Erythroblast (primary cell): ENCODE measurements around the gene ZIC1.

Source experiments
- DNase-seq, 2 experiments: peaks; one replicate each; lab custom pipeline; 2025; lab: John Stamatoyannopoulos, UW
- GATA1 ChIP-seq: IDR thresholded peaks from 2 replicates; pipeline ENCODE4 v1.6.1; 2011; ENCODE audit warnings: low read depth, mild to moderate bottlenecking, control low read depth, low read length, moderate library complexity
- POLR2A ChIP-seq: IDR thresholded peaks from 2 replicates; pipeline ENCODE4 v1.6.1; 2011; ENCODE audit warnings: mild to moderate bottlenecking, low read length

The ZIC1 gene

DNA sequence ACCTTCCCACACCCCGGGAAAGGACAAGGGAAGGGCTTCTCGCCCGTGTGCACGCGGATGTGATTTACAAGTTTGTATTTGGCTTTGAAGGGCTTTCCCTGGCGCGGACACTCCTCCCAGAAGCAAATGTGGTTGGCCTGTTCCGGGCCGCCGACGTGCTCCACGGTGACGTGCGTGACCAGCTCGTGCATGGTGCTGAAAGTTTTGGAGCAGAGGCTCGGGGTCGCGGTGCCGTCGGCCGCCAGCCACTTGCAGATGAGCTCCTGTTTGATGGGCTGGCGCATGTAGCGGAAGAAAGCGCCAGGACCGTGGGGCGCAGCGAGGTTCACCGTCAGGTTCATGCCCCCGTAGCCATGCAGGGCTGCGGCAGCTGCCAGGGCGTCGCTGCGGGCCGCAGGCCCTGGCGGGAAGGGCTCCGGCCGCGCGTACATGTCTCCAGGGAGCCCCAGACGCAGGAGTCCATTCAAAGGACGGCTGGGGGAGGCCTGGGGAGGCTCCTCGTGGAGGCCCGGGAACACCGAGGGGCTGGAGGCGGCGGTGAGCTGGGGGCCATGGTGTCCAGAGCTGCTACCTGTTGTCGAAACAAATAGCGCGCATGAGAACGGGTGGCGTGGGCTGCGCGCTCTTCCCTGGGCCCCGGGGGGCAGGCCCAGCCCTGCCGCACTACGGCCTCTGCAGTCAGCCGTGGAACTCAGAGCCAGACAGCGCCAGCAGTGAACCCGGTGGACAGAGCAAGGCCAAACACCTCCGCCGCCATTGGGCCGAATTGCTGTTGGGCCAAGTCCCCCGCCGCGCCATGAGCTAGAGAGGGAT lies 13.1 kb upstream of the ZIC1 start:
- DNase-seq, result no peak
- no peak for TF ChIP-seq GATA1
- TF ChIP-seq POLR2A, result no peak

DNA sequence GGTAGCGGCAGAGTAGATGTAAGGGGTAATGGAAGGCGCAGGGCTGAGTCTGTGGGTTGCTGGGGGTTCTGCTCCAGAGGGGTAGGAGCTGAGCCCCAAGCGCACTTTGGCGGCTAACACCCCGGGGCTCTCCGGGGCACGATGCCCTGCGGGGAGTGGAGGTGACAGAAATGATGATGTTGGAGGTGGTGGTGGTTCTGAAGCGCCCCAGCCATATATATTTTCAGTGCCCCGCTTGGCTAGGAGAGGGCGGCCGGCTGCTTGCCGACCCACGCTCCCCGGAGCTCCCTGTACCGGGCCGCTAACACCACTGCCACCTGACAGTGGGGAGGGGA lies 12.5 kb upstream of the ZIC1 start:
- TF ChIP-seq POLR2A (no peak), GATA1 (no peak)
- DNase-seq, result no peak

DNA sequence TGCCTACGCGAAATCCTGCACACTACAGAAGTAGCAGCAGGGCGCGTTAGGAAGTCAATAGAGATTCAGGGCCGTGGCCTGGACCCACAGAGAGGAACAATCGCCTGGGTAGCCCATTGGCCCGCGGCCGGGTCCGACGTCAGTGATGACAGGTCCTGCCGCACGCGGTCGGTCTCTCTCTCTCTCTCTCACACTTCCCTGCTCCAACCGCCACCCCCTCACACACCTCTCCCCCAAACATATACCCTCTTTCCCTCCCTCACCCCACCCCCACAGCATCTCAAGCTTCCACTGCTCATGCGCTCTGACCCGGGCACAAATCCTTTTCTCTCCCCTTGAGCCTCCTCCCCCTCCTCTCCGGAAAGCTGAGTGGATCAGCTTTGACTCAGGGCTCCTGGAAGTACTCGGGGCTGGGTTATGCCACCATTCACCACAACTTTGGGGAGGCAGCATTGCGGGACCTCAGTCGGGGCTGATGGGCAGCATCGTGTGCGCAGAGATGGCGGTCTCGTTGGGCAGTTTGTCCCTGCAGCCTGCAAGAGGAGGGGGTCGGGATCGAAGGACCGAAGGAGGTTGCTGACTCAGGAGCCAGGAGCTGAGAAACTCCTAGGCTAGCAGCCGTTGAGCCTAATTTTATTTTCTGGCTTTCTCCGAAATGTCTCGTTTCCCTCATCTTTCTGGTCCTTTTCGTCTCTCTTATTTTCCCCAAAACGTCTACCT lies 11.8 kb upstream of the ZIC1 start:
- no peak for DNase-seq
- TF ChIP-seq POLR2A (no peak), GATA1 (no peak)

DNA sequence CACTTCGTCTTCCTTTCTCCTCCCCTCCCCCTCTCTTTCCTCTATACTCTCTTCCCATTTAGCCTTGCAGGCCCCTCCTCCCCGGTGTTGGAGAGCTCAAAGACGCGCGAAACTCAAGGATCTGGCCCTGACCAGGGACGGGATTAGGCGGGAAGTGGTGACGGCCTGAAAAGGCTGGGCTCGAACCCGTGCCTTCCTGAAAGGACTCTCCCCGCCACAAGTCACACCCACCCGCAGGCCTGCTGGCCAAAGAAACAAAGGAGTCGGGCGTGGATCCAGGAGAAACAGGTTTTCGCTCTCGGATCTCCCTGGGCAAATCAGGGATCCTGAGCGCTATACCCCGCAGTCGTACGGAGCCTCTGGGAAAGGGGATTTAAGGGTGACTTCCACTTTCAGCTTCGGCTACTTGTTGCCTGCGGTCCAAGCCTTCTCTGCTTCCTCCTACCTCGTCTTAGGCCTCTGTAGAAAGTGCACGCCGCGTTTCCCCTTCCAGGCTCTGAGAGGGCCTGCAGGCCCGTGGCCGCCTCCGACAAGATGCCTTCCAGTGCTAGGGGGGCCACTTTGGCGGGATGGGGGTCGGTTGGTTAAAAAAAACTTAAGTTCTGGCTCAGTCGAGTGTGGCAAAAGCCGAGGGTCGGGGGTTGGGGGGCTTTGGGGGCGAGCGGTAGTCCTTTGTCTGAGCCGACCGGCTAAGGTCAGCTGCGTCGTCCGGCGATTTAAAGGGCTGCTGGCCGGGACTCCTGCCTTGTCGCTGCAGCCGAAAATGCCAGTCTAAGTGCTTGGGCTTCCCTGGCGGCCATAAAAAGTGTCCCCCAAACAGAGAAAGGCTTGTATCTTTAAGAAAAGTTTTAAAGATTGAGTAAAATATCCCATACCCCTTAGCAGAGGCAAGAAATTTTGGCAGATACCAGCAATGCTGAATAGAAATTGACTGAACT lies 11.0 kb upstream of the ZIC1 start:
- DNase-seq, result no peak

DNA sequence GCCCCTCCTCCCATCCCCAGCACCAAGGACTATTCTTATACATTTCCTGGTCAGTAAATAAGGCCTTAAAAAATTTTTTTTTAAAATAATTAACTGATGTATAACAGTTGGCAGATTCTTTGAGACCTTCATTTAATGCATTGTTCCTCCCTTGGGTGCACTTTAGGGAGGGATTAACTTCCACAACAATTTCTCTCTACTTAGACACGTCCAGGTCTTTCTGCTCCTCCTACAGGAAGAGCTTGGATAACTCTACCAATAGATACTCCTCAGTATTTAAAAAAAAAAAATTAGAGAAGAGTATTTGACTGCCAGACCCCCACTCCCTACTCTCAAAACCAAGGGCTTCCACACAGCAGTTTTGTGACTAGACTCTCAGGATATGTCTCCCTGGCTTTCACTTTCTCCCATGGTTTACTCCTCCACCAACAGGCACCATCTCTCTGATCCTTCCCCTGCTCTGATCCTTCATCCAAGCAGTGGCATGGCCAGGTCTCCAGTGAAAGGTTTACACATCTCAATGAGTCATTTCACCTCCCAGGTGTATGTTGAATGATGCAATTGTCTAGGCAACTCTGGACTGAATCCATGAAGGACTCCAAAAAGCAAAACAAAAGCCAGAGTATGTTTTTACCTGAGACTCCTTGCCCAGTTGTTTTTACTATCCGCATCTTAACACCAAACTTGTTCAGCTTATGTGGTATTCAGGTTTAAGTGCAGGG lies 10.2 kb upstream of the ZIC1 start:
- no peak for TF ChIP-seq GATA1
- DNase-seq, result no peak

More for the DNA sequence above, 11.0 kb upstream of the ZIC1 start:
- TF ChIP-seq POLR2A, result no peak
- no peak for TF ChIP-seq GATA1

DNA sequence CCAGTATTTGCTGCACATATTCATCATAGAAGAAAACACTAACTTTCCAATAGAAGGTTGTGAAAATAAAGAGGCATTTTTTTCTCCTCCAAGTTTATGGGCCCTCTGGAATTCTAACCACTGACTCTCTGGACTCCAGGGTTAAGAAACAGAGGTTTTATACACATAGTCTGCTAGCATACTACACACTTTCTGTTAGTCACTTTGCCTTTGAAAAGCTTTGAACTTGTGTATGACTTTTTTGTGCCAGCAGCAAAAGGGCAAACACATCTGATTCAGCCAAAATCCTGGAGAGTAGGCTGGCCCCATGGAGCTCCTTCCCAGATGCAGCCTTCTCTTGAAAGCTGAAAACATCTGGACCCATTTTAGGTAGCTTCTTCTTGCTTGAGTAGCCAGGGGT lies 9.1 kb upstream of the ZIC1 start:
- TF ChIP-seq GATA1, result no peak
- no peak for TF ChIP-seq POLR2A
- no peak for DNase-seq

DNA sequence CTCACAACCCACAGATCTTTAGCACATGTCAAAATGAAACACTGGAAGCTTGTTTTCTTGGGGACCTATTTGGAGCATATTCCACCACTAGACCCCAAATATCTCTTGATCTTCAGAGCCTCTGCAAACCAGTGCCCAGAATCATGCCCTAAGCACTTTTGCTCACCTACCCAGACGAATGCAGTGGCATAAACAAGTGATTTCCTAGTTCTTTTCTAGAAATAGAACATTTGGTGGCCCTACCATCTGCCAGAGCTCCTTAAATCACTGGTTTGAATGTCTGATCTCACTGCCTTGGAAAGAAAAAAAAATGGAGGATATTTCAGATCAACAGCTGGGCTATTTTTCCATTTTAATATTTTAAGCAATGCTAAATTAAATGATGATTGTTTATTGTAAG lies 8.2 kb upstream of the ZIC1 start:
- no peak for TF ChIP-seq POLR2A
- TF ChIP-seq GATA1, result no peak
- DNase-seq, result no peak

DNA sequence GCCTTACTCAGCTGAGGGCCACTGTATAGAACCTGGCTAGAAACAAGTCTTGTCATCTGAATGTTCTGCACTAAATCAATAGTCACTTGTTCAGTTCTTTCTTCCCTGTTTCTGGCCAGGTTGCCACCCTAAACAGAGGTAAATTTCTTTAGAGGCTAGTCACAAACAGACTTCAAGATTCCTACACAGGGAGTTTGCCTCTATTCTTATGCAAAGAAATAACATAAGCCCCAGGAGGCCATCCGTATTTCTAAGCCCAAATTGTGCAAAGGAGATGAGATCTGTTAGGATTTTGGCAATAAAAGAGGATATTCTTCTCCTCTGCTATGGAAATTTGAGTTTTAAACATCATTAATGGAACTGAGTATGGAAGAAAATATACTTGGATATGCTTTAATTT lies 7.7 kb upstream of the ZIC1 start:
- no peak for DNase-seq
- TF ChIP-seq GATA1 (no peak), POLR2A (no peak)

DNA sequence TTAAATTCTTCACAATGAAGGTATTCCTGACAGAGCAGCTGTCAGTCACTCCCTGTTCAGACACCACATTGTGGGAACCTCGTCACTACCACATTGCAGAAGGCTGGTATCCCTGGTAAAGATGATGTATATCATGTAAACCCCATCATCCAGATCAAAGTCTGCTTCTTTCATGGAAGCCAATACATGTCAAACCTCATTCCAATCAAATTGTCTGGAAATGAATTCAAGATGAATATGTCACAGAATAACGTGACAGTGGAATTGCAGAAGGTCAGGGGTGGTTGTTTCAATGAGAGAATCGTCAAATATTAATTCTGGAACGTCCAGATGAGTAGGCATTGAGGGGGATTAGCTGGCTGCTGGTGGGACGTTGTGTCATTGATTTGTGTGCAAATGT lies 7.0 kb upstream of the ZIC1 start:
- DNase-seq, result no peak
- TF ChIP-seq POLR2A (no peak), GATA1 (no peak)

DNA sequence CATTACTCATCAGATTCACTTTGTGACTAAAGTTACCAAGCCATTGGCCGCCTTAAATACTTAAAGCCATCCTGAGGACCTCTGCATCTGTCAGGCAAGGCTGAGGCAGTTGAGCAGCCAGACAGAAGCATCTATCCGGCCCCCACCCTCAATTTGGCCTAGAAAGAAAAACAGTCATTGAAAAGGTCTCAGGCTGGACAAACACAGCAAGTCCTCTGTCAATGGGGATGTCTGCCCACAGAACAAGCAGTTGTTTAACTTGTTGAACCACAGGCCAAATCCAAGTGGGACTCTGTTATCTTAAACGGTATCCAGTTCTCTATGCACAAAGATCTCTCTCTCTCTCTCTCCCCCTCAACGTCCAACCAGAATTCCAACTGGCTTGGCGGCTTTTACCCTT lies 5.7 kb upstream of the ZIC1 start:
- no peak for DNase-seq
- TF ChIP-seq GATA1, result no peak
- no peak for TF ChIP-seq POLR2A

DNA sequence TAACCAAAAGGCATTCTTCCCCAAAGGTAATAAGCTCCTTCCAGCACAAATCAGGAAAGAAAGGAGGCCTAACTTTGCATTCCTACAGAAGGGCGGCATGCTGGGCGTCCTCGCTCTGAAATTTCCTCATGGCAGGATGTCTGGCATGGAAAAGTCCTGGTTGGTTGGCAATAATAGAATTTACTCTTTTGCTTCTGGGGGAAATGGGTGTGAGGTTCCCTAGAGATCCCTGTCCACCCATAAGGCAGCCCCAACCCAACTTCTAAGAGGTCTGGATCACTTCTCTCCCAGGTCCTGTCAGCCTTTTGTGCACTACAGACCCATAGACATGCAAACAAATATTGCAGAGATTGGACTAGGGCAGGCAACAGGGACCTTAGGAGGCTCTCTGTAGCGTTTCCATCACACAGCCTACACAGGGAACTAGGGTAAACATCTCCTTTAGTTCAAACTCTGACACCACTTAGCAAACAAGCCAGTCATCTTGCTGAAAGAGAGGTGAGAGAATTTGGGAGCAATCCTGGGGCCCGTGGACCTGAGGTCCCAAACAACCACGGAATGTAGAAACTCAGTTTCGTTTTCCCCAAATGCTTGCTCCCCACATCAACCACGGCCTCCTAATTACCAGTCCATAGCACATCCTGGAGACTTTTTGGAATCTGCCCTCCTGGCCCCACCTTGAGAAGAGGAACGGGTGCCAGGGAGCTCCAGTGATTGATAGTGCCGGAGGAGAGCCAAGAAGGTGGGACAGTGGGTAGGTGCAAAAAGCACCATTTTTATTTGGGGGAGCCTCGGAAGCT lies 5.0 kb upstream of the ZIC1 start:
- DNase-seq, result no peak

DNA sequence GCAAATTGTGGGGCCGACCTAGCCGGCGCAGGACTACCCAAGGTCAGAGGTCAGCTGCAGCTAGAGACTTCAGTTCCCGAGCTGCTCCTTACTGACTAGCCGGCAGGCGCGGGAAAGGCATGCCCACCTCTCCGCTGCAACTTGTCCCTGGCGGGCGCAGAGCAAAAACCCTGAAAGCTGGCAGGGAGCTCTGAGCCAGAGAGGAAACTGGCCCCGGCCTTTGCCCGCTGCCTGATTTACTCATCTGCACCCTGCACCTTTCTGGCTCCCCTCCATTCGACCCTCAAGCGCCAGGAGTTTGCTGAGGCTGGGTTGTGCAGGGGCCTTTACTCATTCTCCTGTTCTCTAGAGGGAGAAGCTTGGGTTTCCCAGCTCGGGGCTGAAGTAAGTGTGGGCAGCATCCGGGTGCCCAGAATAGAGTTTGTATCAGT lies 4.3 kb upstream of the ZIC1 start:
- no peak for DNase-seq
- no peak for TF ChIP-seq POLR2A
- TF ChIP-seq GATA1, result no peak

More for the DNA sequence above, 5.0 kb upstream of the ZIC1 start:
- TF ChIP-seq GATA1, result no peak
- no peak for TF ChIP-seq POLR2A
